ENCODE data around the gene TBC1D23.
"Not testable (repeated sequence)": the region's sequence is repeated elsewhere in the genome, so short reads cannot be mapped to it uniquely, and the experiment has no call there.

TBC1D23 gene

DNA sequence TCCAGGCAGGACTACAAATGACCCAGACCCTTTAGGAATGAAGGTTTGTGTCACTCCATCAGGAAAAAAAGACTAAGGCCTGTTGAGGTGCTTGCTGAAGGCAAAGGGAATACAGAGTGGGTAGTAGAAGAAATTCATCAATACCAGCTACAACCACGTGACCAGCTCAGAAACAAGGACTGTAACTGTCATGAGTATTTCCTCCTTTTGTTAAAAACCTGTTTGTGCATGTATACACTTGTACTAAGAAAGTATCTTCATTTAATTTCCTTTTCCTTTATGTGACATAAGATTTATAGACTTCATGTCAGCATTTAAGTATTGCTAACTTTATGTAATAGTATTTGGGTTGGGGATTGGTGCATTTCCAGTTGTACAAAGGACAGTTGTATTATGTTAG, 18.3 kb upstream of the TBC1D23 start:
- not testable (repeated sequence) for H3K27ac Mint-ChIP-seq; H3K4me3 Mint-ChIP-seq; ATAC-seq; DNase-seq (ENCODE audit: low spot score in 2 of 2); H3K36me3 Mint-ChIP-seq; H3K9me3 Mint-ChIP-seq; H3K4me1 Mint-ChIP-seq

DNA sequence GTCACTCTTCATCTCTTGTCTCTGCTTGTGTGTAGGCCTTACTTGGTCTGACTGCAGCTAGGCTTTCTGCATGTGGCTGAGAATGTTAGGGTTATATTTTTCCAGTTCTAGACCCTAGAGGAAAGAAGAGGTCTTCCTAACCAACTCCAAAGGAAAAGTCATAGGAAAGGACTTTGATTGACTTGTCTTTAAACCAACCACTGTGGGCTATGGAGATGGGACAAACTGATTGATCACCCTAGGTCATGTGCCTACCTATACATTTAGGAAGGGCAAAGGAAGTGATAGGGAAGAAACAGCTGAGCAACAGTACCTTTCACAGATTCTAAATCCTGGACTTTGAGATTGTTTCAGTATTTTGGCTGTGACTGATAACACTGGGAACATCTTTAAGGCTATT, 16.5 kb upstream of the TBC1D23 start:
- ATAC-seq (no peak), DNase-seq (ENCODE audit: low spot score in 2 of 2) (no peak)
- Mint-ChIP-seq H3K4me1 (no peaks in the 10 kb centered on the region), H3K4me3 (no peak overlapping the region), H3K27ac (no peak overlapping the region), H3K9me3 (no peaks in the 10 kb centered on the region), H3K36me3 (no peaks in the 10 kb centered on the region)

DNA sequence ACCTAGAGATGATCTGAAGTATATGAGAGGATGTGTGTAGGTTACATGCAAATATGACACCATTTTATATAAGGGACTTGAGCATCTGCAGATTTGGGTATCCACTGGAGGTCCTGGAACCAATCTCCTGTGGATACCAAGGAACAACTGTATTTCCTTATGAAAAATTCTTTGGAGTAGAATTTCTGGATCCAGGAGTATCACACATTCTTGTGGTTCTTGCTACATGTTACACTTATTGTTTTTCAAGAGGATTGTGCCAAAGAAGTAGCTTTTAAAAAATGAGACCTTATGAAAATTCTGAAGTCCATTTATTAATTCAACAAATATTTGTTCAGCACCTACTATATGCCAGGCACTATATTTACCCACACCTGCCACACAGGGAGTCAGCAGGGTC, 15.7 kb upstream of the TBC1D23 start:
- ATAC-seq, result no peak
- H3K4me1 Mint-ChIP-seq, result no peaks in the 10 kb centered on the region
- no peak for DNase-seq (ENCODE audit: low spot score in 2 of 2)
- no peaks in the 10 kb centered on the region for H3K36me3 Mint-ChIP-seq
- H3K4me3 Mint-ChIP-seq, result no peak overlapping the region
- H3K27ac Mint-ChIP-seq, result no peak overlapping the region
- no peaks in the 10 kb centered on the region for H3K9me3 Mint-ChIP-seq

DNA sequence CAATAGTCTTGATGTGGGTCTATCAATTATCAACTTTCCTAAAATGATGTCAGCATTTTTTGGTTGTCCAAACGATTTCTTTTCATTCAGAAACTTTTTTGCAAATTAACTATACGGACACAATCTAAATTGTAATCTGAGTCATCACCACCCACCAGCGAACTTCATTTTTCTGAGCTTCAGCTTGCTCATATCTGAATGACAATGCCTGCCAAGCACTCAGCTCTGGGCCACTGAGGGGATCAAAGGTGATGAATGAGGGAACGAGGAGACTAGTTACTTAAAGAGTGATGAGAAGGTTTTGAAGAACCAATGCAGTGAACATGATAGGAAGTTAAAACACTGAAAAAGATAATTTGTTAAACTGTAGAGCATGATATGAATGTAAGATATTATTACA, 14.9 kb upstream of the TBC1D23 start:
- no peaks in the 10 kb centered on the region for H3K9me3 Mint-ChIP-seq
- no peaks in the 10 kb centered on the region for H3K36me3 Mint-ChIP-seq
- no peak overlapping the region for H3K27ac Mint-ChIP-seq
- ATAC-seq (peak; percentile 86), DNase-seq (ENCODE audit: low spot score in 2 of 2) (no peak)
- no peaks in the 10 kb centered on the region for H3K4me1 Mint-ChIP-seq
- no peak overlapping the region for H3K4me3 Mint-ChIP-seq

DNA sequence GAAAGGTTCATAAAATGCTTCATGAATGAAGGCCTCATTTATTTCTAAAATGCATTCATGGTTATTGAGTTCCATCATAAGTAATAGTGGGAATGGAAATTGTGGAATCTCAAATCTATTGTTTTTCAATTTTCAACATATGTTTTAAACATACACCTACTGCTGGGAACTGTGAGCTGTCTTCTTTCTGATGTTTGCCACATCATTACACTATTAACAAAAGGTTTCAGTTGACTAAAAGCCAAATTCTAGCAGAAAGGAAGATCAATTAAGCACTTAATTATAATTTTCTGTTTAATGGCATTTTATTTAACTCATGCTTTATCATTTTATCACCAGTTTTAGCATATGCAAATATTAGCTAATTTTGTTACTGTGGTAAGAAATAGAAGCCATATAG, 13.8 kb upstream of the TBC1D23 start:
- no peaks in the 10 kb centered on the region for H3K36me3 Mint-ChIP-seq
- DNase-seq (ENCODE audit: low spot score in 2 of 2) (no peak), ATAC-seq (peak; percentile 52)
- no peak overlapping the region for H3K27ac Mint-ChIP-seq
- H3K9me3 Mint-ChIP-seq, result no peaks in the 10 kb centered on the region
- no peaks in the 10 kb centered on the region for H3K4me1 Mint-ChIP-seq
- H3K4me3 Mint-ChIP-seq, result no peak overlapping the region

DNA sequence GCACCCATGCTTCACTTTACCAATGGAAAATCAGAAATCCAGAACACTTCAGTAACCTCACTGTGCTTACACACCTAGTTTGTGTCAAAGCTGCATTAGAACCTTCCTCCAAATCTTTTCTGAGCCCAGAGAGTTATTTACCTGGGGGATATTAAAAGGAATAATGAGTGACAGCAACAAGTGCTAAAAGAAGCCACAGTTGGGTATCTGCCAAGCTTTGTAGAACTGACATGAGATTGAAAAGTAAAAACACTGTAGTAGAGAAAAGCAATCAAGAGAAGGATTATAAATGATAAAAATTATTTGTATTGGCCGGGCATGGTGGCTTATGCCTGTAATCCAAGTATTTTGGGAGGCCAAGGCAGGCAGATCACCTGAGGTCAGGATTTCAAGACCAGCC, 8.8 kb upstream of the TBC1D23 start:
- Mint-ChIP-seq H3K4me3 (no peak overlapping the region), H3K27ac (no peak overlapping the region), H3K4me1 (no peaks in the 10 kb centered on the region), H3K36me3 (no peaks in the 10 kb centered on the region), H3K9me3 (no peaks in the 10 kb centered on the region)
- DNase-seq (ENCODE audit: low spot score in 2 of 2) (no peak), ATAC-seq (no peak)

DNA sequence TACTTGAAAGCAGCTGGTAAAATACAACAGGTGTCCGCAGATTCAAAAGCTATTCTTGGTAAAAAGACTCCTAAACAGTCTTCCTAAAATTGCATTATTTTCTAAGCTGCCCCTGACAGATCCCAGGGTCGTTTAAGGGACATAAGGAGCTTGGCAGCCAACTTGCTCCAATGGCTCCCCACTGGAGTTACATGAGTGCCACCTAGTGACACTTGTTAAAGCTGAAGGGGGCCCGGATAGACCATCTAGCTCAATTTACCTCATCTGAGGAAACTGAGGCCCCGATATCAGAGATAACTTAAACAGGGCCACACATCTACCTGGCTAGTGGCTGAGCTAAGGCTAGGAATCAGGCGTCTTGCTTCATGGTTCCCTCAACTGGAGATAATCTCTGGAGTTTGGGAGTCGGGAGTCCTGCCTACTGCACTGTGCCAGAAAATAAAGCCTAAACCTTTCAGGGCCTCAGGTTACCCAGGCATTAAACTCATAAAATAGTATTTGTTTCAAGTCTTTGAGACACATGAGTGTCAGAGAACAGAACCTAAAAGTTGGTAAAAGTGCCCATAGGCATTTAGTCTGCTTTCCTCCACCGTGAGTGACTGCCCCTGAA, 6.5 kb upstream of the TBC1D23 start:
- ATAC-seq (peak; percentile 81), DNase-seq (ENCODE audit: low spot score in 2 of 2) (peak in 1 of 2 donors; percentile 60)
- Mint-ChIP-seq H3K4me3 (no peak overlapping the region), H3K27ac (no peak overlapping the region), H3K36me3 (no peaks in the 10 kb centered on the region), H3K4me1 (no peaks in the 10 kb centered on the region), H3K9me3 (no peaks in the 10 kb centered on the region)

DNA sequence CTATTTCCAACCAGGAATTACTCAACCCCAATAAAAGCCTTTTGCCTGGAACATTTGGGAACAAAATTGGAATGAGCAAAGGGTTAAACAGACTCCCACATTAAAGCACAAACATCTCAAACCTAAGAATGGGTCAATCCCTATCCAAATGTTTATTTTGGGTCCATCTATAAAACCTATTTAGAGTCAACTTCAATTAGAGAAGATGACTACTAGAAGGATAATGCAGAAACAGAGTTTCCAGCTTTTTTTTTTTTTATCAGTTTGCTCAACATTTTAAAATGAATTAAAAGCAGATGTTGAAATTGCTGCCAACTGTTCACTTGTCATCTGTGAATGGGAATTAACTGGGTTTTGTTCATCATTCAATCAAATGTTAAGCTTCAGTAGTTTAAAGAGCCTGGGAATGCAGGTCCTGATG, 4.1 kb upstream of the TBC1D23 start:
- peaks cover 6% of the 10 kb centered on the region for H3K36me3 Mint-ChIP-seq
- H3K9me3 Mint-ChIP-seq, result no peaks in the 10 kb centered on the region
- no peak overlapping the region for H3K4me3 Mint-ChIP-seq
- peaks cover 19% of the 10 kb centered on the region for H3K4me1 Mint-ChIP-seq
- no peak overlapping the region for H3K27ac Mint-ChIP-seq
- no peak for ATAC-seq
- DNase-seq (ENCODE audit: low spot score in 2 of 2), result no peak

DNA sequence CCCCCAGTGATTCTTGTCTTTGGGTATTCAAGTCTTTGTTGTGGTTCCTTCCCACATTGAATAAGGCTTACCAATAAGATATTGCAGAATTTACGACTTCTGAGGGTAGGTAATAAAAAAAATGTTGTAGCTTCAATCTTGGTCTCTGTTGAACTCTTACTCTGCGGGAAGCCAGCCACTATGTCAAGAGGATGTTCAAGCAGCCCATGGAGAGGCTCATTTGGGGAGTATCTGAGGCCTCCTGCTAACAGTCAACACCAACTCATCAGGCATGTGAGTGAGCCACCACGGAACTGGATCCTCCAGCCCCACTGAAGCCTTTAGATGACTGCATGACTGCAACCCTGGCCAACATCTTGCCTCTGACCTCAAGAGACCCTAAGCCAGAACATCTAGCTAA, 3.2 kb upstream of the TBC1D23 start:
- Mint-ChIP-seq H3K27ac (no peak overlapping the region), H3K9me3 (no peaks in the 10 kb centered on the region), H3K4me1 (peaks cover 25% of the 10 kb centered on the region), H3K36me3 (peaks cover 6% of the 10 kb centered on the region), H3K4me3 (no peak overlapping the region)
- no peak for ATAC-seq
- no peak for DNase-seq (ENCODE audit: low spot score in 2 of 2)

DNA sequence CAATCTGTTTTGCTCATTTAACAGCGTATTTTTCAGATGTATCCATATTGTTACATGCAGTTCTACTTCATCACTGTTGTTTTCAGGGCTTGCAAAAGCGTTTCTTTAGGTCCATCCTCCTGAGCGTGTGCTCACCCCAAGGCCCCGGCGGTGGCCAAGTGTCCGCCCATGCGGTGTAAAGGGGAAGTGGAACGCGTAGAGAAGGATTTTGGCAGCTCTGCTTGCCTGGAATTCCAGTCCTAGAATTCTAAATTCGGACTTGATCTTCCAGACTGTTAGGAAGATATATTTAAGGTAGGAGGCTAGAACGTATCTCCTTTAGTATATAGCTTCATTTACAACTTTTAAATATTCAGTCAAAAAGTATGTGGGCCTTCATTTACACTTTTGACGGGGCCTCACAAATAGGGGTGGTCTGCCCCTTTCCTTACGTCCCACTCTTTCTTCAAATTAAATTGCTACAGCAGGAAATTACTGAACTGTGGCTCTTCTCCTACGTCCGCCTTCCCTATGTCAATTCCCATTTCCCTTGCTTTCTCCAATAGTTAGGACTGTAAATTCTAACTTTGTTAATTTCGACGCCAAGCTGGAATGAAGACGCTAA, 609 bp upstream of the TBC1D23 start:
- peaks cover 6% of the 10 kb centered on the region for H3K36me3 Mint-ChIP-seq
- H3K27ac Mint-ChIP-seq, result peak overlapping the region; percentile 96
- no peaks in the 10 kb centered on the region for H3K9me3 Mint-ChIP-seq
- ATAC-seq (no peak), DNase-seq (ENCODE audit: low spot score in 2 of 2) (no peak)
- H3K4me1 Mint-ChIP-seq, result peaks cover 49% of the 10 kb centered on the region
- H3K4me3 Mint-ChIP-seq, result peak overlapping the region; percentile 79

DNA sequence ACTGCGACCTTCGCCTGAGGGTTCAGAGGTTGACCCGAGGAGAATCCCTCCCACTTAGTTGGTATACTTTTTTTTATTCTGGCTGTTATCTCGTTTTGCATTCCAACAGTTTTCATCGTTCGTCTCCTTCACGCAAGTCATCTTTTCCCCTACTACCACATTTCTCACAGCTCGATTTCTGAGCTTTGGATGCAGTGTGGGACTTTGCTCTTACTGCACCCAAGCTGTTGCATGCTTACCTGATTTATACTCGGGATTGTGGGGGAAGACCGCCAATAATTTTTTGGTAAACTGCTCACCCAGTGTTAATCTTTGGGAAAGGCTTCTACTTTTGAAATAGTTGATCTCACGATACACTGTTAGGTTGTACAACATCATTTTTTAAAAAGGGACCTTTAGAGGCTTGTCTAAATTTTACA, 702 bp downstream of the TBC1D23 start:
- peaks cover 49% of the 10 kb centered on the region for H3K4me1 Mint-ChIP-seq

DNA sequence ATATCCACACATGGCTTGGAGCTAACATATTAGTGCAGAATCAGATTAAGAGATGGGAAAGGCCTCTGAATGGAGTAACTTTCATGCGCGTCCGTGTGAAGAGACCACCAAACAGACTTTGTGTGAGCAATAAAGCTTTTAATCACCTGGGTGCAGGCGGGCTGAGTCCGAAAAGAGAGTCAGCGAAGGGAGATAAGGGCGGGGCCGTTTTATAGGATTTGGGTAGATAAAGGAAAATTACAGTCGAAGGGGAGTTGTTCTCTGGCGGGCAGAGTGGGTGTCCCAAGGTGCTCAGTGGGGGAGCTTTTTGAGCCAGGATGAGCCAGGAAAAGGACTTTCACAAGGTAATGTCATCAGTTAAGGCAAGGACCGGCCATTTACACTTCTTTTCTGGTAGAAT, 2.1 kb downstream of the TBC1D23 start:
- H3K36me3 Mint-ChIP-seq; ATAC-seq; H3K4me3 Mint-ChIP-seq; H3K9me3 Mint-ChIP-seq; H3K27ac Mint-ChIP-seq; DNase-seq (ENCODE audit: low spot score in 2 of 2): not testable (repeated sequence)
- peaks cover 49% of the 10 kb centered on the region for H3K4me1 Mint-ChIP-seq

More for the DNA sequence above, 702 bp downstream of the TBC1D23 start:
- no peaks in the 10 kb centered on the region for H3K9me3 Mint-ChIP-seq
- H3K36me3 Mint-ChIP-seq, result peaks cover 6% of the 10 kb centered on the region
- peak overlapping the region; percentile 96 for H3K27ac Mint-ChIP-seq
- H3K4me3 Mint-ChIP-seq, result peak overlapping the region; percentile 79
- ATAC-seq (no peak), DNase-seq (ENCODE audit: low spot score in 2 of 2) (no peak)

DNA sequence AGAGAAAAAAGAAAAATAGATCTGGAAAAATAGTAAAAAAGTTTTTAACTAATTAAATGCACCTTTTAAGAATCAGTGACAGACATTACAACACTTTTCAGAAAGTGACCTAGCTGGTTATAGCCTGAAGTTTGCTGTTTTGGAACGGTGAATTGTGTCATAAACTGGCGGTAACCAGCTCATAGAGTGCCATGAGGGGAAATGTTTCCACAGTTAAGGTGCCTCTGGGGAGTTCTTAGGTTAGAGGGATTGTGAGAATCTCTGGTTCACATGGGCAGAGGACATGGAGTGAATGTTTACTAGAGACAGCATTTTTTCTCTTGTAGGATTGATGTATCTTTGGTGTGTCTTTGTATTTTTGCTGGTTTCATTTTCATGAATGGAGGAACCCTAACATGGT, 2.8 kb downstream of the TBC1D23 start:
- Mint-ChIP-seq H3K27ac (no peak overlapping the region), H3K36me3 (peaks cover 6% of the 10 kb centered on the region), H3K4me3 (no peak overlapping the region), H3K9me3 (no peaks in the 10 kb centered on the region), H3K4me1 (peaks cover 49% of the 10 kb centered on the region)
- ATAC-seq (no peak), DNase-seq (ENCODE audit: low spot score in 2 of 2) (no peak)

DNA sequence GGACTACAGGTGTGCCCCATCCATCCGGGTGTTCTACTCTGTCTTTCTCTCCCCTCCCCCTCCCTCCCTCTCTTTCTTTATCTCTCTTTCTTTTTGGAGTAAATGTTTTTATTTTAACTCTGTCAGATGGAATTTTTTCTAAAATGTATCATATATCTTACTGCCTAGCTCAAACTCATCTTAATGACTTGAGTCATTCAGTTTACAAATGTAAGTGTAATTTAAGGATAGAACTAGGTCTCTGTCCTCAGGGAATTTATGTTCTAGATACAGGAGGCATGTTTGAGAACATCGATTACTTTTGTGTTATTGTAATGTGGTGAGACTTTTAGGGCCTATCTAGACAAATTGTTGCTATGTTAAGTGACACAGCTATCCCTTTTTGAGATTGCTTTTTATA, 3.5 kb downstream of the TBC1D23 start:
- Mint-ChIP-seq H3K4me1 (peaks cover 50% of the 10 kb centered on the region), H3K36me3 (peaks cover 6% of the 10 kb centered on the region), H3K27ac (no peak overlapping the region), H3K4me3 (no peak overlapping the region), H3K9me3 (no peaks in the 10 kb centered on the region)
- DNase-seq (ENCODE audit: low spot score in 2 of 2), result no peak
- no peak for ATAC-seq

DNA sequence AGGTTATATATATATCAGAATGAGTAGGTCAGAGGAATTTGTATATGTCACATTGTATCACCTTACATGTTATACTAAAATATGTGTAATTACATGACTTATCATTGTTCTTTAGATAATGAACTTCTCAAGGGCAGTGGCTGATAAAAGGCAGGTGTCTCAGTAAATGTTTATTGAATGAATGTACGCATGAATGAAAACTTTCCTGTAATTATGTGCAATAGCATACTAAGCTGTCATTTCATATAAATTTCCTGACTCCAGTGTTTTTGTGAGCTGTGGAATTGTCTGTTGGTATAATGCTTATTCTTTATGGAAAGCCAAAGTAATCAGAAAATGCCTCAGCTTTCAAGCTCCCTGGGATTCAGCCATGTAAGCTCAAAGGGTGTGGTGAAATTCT, 4.2 kb downstream of the TBC1D23 start:
- peaks cover 56% of the 10 kb centered on the region for H3K4me1 Mint-ChIP-seq
- H3K4me3 Mint-ChIP-seq, result no peak overlapping the region
- peaks cover 6% of the 10 kb centered on the region for H3K36me3 Mint-ChIP-seq
- no peaks in the 10 kb centered on the region for H3K9me3 Mint-ChIP-seq
- DNase-seq (ENCODE audit: low spot score in 2 of 2), result no peak
- H3K27ac Mint-ChIP-seq, result no peak overlapping the region
- ATAC-seq, result no peak

DNA sequence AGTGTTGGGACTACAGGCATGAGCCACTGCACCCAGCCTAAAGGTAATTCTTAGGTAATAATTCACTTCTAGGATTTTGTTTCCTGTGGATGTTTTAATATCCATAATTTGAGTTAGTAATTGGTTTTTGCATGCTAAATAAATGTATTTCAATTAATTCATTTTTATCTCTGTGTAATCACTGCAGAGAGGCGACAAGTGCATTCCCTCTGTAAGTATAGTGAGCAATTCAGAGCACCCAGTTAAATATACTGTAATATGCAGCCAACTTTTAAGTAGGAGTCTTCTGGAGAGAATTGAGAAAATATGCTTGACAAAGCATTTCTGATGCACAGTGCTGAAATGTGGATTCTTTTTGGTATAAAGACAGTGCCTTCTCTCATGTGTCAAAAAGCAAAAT, 5.7 kb downstream of the TBC1D23 start:
- H3K36me3 Mint-ChIP-seq, result no peaks in the 10 kb centered on the region
- no peak for ATAC-seq
- no peak for DNase-seq (ENCODE audit: low spot score in 2 of 2)
- H3K4me1 Mint-ChIP-seq, result peaks cover 54% of the 10 kb centered on the region
- no peak overlapping the region for H3K27ac Mint-ChIP-seq
- no peak overlapping the region for H3K4me3 Mint-ChIP-seq
- no peaks in the 10 kb centered on the region for H3K9me3 Mint-ChIP-seq
